CD4-positive, alpha-beta T cell treated with Interleukin-6 at 100 ng/mL for 8 hours (primary cell): ENCODE data around the gene GALNS.

Experiments used
- DNase-seq: peaks from one replicate; pipeline ENCODE4 v3.0.0-alpha.2; 2020; ENCODE audit warnings: mixed read lengths, low spot score

GALNS gene

GRCh38 chr16:88876942-88877526 lies 20.3 kb upstream of the GALNS start:
- DNase-seq = no peak

- DNase-seq = no peak
These were observed 19.0 kb upstream of the GALNS start for GRCh38 chr16:88875703-88876234.

- no peak for DNase-seq
These were observed 18.3 kb upstream of the GALNS start for GRCh38 chr16:88874938-88875599.

- no peak for DNase-seq
These were observed 16.0 kb upstream of the GALNS start for GRCh38 chr16:88872650-88873331.

- DNase-seq = no peak
These were observed 15.1 kb upstream of the GALNS start for GRCh38 chr16:88871730-88872416.

- DNase-seq = no peak
These were observed 14.6 kb upstream of the GALNS start for GRCh38 chr16:88871349-88871702.

- no peak for DNase-seq
These were observed 14.0 kb upstream of the GALNS start for GRCh38 chr16:88870608-88871348.

- no peak for DNase-seq
These were observed 12.9 kb upstream of the GALNS start for GRCh38 chr16:88869673-88869980.

GRCh38 chr16:88868974-88869672 lies 12.4 kb upstream of the GALNS start:
- no peak for DNase-seq

GRCh38 chr16:88867581-88868246 lies 11.0 kb upstream of the GALNS start:
- no peak for DNase-seq

GRCh38 chr16:88866151-88866920 lies 9.6 kb upstream of the GALNS start, which contains the start of gene PABPN1L:
PABPN1L (minus strand) TSS chr16:88866660; CDS start chr16:88866606, 54 bp downstream.
- no peak for DNase-seq

GRCh38 chr16:88865742-88866141 lies 9.0 kb upstream of the GALNS start:
- no peak for DNase-seq

- DNase-seq = no peak
These were observed 8.6 kb upstream of the GALNS start for GRCh38 chr16:88865310-88865709.

- no peak for DNase-seq
These were observed 7.8 kb upstream of the GALNS start for GRCh38 chr16:88864521-88864920.

- DNase-seq = no peak
These were observed 7.4 kb upstream of the GALNS start for GRCh38 chr16:88864099-88864498.

- no peak for DNase-seq
These were observed 6.7 kb upstream of the GALNS start for GRCh38 chr16:88863426-88863825.

- no peak for DNase-seq
These were observed 6.2 kb upstream of the GALNS start for GRCh38 chr16:88862968-88863367.

GRCh38 chr16:88861359-88861758 lies 4.6 kb upstream of the GALNS start:
- no peak for DNase-seq

GRCh38 chr16:88859381-88860091 lies 2.8 kb upstream of the GALNS start:
- DNase-seq = no peak
